EL (cell line): ENCODE data around the gene FAM210B.
"Not testable (repeated sequence)": the region's sequence is repeated elsewhere in the genome, so short reads cannot be mapped to it uniquely, and the experiment has no call there.

ENCODE experiments used
- DNase-seq: peaks from one replicate; pipeline ENCODE4 v3.0.0-alpha.2; 2016

Gene FAM210B

DNA sequence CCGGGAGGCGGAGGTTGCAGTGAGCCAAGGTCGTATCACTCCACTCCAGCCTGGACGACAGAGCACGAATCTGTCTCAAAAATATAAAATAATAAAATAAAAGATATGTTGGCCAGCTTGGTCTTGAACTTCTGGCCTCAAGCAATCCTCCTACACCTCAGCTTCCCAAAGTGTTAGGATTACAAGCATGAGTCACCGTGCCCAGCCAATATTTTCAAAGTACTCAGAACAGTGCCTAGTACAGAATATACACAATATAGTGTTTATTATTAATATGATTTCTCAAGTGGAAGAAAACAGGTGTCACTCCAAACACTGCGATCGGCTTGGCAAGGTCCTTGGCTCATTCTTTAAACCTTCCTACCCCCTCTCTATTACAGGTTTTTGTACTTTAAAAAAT, 3.1 kb downstream of the FAM210B start:
- DNase-seq: no peak

DNA sequence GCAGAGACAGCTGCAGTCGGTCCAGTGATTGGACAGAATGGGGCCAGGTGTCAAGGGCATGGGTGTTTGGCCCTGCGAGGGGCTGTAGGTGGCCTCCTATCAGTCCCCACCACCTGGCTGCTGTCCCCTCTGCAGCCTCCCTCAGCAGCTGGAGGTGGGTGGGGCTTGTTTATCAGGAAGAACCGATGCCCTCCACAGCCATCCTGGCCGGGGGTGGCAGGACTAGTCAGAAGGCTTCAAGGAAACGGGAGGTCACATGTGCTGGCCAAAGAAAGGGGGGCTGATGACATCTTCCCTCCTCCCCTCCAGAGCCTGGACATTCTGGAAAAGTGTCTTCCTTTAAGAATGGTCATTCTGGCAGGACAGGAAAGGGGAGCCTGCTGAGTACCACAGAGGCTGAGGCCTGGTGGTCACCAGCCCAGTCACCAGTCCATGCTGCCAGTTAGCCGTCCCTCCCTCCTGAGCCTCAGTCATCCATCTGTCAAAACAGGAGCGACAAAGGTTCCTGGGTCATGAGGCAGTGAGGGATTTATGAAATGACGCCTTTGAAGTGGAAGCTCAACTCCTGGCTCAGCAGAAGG, 4.1 kb downstream of the FAM210B start:
- peak; percentile 35 for DNase-seq

DNA sequence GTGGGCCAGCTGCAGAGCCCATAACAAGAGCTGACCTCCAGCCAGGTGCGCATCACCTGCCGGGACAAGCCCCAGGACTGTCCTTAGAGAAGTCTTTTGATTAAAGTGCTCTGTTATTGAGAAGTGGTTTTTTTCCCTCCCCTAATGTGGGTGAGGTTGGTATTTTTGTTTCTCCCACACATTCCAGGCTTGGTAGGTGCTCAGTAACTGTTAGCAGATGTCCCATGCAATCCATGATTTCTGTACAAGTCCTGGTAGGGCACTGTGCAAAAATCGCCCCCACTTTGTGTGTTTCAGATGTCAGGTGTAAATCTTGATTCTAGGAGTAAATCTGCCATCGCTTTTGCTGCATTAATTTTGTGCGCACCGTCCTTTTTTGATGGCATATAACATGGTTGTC, 4.7 kb downstream of the FAM210B start:
- no peak for DNase-seq

DNA sequence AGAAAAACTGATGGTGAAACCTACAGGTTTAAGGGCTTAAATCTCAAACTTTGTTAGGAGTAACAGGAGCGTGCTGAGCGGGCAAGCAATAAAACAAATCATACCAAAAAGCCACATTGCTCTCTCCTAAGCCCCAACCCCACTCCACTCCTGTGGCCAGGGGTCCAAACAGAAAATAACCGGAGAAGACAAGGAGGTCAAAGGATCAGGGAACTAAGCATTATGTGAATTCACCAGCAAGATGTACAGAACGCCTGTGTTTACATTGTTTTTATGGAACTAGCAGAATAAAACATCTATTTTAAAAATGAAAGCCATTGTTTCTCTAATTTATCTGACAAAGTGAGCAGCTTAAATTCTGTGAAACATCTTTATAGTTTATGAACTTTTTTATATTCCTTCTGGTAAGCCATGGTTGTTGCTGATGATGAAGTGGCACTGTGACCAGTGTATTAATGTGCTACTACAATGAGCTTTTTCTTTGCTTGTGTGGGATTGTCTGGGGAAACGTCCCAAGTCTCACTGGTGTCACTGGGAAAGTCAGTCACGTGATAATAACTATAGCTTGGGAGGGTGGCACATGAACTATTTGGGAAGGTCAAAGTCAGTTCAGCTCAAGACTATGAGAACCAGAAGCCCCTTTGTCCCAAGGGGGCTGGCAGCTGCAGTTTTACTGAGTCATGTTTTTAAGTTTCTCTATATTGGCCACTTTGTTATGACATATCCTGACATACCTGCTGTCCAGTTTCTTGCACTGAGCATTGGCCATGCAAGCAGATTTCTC, 9.8 kb downstream of the FAM210B start:
- no peak for DNase-seq

DNA sequence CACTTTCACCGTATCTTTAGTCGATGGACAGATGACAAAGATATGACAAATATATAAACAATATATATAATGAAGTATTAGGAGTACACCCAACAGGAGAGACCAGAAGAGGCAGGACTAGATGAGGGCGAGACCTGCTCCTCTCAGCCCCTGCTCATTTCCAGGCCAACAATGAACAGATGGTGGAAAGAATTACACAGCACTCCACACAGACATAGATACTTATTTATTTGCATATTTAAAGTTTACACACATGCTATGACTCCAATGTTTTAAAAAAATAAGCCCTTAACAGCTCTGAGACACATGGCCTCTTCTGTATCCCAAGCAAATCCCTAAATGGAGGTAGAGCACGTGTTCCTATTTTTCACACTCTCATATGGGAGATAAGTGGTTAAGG, 10.4 kb downstream of the FAM210B start:
- no peak for DNase-seq

DNA sequence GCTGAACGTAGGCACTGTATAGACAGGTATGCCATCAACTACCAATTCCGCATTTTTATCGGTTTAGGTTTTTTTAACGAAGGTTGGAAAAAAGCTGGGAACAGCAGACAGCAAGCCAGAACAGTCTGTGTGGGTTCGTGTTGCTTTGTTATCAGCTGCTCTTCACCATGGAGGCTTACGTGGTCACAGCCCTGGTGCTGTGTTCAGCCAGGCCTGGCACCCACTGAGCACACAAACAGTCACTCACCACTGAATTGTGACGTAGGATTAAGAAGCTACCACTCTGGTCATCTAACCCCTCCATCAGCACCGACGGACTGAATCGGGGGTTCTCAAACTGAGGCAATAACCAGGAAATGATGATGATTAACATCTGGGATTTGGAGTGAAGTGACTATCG, 13.2 kb downstream of the FAM210B start:
- DNase-seq: no peak

DNA sequence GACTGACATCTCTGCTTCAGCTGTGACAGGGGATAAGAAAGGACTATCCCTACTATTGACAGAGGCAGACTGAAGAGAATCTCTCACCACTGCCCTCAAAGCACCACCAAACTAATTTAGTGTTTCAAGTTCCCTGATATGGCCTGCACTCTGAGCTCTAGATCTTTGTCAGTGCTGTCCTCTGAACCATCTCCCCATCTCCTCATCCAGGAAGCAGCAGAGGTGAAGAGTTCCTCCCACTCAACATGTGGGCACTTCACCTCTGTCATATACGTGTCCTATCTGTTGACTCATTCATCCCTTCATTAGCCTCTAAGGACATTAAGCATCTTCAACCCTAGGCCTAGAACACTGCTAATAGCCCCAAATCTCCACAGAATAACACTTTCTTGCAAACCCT, 14.1 kb downstream of the FAM210B start:
- DNase-seq: no peak

DNA sequence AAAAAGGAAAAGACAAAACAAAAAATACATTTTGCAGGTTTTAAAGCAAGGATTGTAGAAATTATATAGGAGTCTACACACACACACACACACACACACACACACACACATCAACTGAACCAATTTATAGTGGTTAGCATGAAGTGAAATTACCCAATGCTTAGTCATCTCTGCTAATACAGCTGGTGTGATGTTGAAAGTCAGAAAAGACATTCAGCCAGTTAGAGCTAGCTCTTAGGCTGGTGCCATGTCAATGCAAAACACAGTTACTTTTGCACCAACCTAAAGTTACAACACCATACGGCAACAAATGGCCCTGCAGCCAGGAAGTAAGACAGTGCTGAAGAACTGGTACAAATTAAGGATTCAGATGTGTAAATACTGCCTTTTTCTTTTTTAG, 15.2 kb downstream of the FAM210B start:
- peak; percentile 91 for DNase-seq

DNA sequence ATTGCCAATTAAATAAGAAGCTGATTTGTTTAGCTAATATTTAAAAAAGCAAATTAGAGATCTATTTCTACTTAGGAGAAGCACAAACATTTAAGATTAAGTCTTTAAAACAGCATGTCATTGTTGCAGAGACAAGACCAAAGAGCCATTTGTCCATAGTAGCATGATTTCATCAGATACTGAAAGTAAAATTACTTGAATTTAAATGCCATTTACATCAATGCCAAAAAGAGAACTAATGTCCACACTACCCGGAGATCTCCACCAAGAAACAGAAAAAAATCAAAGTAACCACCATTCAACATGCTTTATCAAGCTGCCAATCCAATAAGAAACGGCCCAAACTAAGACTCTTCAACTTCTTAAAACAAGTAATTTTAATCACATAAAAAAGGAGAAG, 17.6 kb downstream of the FAM210B start:
- no peak for DNase-seq

DNA sequence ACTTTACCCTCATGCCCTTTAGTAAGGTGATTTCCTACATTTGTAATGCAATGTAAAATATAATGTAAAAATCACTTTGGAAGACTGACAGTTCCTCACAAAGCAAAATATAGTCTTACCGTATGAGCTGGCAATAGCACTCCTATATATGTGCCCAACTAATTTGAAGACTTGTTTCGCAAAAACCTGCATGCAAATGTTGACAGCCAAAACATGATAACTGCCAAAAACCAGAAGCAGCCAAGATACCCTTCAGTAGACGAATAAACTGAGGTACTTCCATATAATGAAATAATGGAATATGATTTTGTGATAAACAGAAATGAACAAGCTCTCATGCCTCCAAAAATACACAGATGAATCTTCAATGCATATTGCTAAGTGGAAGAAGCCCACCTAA, 19.6 kb downstream of the FAM210B start:
- DNase-seq: no peak

DNA sequence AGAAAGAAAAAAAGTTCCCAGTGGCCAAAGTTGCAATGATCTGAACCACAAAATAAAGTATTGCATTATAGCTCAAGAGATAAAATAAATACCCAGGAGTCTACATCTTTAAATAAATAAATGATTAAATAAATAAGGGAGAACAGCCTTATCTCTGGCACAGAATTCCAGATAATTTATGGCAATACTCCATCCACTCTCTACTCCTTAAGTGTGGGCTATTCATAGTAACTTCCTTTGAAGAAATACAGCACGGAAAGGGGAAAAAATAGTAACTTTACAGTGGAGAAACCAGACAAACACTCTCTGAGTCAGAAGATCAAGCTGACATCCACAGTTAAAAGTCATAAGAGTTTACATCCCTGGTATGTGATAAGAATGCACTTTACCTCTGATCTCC, 21.6 kb downstream of the FAM210B start:
- peak; percentile 31 for DNase-seq

DNA sequence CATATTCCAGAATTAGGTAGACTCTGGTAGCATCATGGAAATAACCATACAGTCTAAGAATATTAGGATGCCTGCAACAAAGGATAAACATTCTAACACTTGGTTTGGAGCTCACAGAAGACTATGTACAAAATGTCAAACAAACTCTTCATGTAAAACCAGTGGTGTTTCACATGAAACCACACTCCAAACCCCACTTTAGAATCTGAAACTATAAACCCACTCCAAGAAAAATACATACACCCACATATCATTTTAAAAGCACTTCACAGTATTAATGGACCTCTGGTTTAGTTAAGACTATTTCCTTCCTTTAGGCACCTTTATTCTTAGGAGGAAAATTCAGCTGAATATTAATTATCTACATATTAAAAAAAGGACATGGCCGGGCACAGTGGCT, 22.7 kb downstream of the FAM210B start:
- DNase-seq: no peak

DNA sequence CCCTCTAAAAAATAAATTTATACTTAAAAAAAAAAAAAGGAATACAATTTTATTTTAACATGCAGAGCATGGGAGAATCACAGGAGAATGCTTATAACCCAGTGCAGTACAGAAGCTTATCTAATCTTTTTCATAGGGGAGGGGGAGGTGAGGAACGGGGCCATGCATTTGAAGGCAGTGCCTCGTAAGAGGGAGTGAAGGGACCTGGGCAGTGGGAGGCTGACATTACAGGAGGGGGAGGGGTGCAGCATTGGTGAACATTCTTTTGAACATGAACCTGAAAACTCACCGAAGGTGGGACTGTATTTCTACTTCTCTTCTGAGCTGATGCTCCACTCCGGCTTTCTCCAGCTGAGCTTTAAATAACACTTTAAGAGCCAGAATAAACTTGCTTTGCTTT, 23.9 kb downstream of the FAM210B start:
- no peak for DNase-seq

DNA sequence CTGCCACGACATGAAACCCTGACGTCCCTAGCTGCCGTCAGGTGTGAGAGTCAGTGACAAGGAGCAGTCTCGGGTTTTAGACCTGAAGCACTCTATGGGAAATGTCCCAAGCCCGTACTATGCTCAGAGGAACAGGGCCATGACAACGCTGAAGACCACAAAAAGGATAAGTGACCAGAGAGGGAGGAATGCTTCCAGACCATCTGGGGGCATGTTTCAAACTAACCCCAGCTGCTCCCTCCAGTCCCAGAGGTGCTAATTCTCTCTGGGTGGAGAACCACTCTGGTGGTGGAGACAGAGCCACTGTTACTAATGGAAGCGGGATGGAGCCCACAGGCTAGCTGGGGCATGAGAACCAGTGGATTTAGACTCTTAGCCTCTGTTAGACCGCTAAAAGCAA, 24.6 kb downstream of the FAM210B start:
- DNase-seq: no peak

DNA sequence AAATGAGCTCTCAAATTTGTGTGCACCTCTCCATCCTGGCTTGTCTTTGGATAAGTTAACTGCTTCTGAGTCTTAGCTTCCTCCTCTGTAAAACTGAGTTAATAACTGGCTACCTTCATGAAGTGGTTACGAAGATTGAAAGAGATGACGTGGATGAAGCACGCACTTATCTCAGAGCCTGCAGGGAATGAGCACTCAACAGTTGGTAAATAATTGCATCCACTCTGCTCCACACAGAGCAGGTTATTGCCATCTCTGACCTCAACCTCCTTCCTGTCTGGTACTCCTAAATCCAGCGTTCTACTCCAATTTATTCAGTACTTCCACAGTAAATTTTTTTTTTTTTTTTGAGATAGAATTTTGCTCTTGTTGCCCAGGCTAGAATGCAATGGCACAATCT, 26.4 kb downstream of the FAM210B start:
- no peak for DNase-seq

DNA sequence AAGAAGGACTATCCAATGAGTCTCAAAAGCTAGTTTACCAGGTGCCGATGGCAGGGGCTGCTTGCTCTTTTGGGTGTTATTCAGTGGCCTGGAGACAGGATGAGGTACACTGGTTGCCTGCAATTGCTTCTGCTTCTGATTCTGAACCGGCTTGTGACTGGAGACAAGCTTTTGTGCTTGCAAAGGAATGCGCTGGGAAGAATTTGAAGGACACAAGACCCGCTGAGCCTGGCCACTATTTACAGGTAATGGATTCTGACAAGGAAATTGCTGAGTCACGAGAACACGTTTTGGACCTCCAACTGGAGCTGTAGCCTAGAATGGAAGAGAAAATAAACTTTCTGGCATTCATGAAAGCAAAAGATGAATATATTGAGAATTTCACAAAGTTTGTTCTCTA, 27.4 kb downstream of the FAM210B start:
- DNase-seq: no peak

DNA sequence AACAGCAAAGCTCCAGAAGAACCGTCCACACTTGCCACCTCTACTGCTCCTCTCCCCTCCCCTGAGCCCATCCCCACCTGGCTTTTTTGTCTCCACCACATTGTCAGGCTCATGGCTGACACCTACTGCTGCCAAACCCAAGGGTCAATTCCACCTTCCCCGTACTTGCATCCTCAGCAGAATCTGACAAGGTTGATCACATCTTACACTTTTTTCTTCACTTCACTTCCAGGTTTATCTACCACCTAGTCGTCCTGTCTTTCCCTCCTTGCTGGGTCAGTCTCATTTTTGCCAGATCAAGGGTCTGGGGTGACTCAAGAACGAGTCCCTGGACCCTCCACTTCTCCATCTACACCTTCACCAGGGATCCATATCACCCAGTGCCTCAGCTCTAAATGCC, 30.1 kb downstream of the FAM210B start:
- DNase-seq: no peak

DNA sequence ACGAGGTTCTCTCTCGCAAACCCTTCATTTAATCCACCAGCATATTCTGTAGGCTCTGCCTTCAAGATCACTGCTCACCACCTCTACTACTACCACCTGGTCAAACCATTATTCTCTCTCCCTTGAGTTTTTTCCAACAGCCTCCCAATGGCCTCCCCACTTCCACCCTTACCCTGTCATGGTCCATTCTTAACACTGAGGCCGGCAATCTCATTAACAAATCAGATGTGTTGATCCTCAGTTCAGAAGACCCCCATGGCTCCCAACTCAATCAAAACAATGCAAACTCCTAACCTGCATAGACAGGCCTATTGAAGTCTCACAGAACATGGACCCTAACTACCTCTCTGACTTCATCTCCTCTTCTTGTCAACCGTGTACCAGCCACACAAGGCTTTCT, 31.0 kb downstream of the FAM210B start:
- no peak for DNase-seq

DNA sequence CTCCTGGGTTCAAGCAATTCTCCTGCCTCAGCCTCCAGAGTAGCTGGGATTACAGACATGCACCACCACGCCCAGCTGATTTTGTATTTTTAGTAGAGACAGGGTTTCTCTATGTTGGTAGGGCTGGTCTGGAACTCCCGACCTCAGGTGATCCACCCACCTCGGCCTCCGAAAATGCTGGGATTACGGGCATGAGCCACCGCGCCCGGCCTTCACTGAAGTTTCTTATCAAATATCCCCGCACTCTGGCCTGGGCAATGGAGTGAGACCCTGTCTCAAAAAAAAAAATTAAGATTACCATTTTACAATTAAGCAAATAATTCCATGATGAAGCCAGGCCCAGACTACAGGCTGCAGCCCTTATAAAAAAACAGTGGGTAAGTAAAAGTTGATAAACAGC, 31.6 kb downstream of the FAM210B start:
- not testable (repeated sequence) for DNase-seq

DNA sequence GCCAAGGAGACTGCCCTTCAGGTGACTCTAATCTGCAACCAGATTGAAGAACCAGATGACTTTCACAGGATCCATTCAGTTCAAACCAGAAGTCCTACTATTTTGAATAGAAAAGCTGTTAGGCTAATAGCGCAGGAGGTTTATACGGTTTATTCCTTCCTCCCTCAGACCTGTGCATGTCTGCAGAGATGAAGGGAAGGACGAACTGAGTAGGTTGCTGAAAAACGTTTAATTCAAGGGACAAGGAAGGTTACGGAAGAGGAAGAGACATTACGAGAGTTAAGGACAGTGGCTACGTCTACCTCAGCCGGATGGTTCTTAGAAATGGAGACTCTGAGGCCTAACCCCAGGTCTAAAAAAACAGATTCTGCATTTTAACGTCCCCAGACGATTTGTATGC, 32.3 kb downstream of the FAM210B start:
- DNase-seq: no peak

DNA sequence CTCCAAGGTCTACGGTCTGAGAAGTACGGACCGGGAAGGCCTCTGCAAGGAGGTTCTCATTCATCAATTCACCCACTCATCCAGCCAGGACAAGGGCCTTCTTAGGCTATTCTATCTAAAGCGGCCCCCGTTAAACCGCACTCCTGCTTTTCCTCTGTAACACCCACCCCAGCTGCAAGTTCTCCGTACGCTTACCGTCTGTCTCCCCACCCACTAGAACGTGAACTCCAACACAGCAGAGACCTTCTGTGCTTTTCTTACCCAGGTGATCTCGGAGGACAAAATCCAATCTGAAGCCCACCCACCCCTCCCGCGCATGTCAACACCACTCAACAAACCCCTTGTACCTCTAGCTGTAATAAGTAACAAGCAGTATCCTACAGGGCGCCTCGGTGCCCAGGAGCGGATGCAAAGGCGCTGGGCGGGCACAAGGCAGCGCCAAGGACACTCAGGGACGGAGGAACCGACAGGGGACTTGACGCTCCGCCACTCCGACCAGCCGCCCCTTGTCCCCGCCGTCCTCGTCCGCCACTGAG, 32.9 kb downstream of the FAM210B start:
- DNase-seq: peak; percentile 26

DNA sequence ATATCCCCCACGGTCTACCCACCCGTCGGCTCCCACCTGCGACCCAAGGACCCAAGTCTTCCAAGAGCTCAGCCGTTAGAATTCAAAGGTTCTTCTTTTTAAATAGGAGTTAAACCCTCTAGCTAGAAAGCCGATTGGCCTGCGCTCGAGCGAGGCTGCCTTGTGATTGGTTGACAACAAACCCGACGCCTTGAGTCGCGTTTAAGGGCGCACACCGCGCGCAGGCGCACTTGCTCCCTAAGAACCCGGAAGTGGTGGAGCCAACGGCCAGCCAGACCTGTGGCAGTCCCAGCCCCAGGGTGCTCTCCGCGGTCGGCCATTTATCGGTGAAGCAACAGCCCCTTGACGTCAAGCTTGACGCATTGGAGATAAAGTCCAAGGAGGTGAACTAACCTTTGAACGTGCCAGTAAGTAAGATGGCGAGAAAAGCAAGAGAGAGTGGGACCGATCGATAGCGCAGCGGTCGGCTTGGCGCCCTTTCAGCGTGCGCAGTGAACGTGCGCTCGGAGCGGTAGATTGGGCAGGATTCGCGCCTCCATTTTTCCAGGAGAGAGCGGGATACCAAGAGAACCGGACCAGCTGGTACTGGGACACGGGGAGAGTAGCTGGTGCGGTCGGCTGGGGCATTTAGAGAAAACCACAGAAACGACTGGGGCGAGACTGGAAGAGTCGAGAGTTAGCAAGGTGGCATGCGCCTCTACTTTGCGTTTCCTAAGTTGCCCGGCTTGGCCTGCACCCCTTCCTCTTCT, 33.5 kb downstream of the FAM210B start, which contains the start of the genes AURKA and CSTF1:
TSS of gene AURKA (minus strand) at position 84 of the 749 bp plus-strand sequence. CDS start 4,018 bp downstream, outside the sequence.
TSS of gene CSTF1 (plus strand) at position 514 of the 749 bp plus-strand sequence. CDS start 2,908 bp downstream, outside the sequence.
- DNase-seq: peak; percentile 100

DNA sequence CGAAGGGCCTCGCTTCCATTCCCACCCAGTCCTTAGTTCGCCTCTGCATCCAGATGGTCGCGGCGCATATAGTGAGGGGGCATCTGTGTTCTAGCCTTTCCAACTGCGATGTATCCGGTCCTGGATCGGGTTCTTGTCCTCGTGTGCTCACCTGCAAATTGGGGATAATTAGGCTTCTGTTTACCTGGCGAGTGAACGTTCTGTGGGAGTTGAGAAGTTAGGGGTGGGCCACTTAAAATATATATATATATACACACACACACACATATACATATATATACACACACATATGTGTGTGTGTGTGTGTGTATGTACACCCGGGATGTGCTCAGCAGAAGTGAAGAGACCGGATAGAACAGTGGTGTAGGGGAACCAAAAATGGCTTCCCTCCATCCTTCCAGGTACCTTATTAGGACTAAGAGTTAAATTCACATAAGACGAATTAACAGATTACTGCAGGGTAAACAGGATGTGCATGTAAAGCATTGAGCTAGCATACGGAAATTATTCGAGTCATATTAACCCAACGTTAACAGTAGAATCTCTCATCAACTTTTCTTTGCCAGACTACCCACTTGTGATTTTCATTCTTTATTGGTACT, 34.2 kb downstream of the FAM210B start:
- no peak for DNase-seq
